GM18502 (cell line): ENCODE results near the gene NFE2.

Experiments used
- ATAC-seq: cut with Tn5 transposase; IDR thresholded peaks from one replicate; pipeline ENCODE4 v1.9.1; 2021; ENCODE audit warnings: mild to moderate bottlenecking; ENCODE audit not compliant: unreplicated experiment, poor library complexity

Gene NFE2

DNA sequence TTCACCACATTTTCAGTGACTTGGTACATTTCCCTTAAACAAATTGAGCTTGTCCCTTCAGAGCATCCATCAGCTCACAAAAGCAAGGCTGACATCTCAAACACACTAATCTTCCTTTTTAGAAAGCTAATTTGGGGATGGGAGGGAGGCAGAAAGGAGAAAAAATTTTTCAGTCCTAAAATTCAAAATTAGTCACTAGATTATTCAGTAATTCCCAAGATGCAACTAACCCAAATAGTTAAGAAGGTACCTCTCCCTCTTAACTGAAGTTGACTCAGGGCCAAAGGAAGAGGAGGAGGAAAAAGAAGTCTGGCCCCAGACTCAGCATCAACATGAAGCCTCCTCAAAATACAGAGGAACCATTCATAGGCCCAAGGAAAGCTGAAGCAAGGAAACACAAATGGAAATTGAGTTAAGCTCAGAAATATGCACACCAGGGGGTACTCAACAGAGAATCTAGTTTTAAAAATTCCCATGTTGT is 42.6 kb downstream of the NFE2 start:
- ATAC-seq = no peak

- no peak for ATAC-seq
Measured at GRCh38 chr12:54257332-54257731, 43.5 kb downstream of the NFE2 start.

DNA sequence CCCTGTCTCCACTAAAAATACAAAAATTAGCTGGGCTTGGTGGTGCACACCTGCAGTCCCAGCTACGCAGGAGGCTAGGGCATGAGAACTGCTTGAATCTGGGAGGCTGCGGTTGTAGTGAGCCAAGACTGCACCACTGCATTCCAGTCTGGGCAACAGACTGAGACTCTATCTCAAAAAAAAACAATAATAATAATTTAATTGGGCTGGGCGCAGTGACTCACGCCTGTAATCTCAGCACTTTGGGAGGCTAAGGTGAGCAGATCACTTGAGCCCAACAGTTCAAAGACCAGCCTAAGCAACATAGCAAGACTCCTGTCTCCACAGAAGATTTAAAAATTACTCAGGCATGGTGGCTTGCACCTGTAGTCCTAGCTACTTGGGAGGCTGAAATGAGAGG is 47.6 kb downstream of the NFE2 start:
- ATAC-seq = no peak

- ATAC-seq = no peak
Measured at GRCh38 chr12:54251667-54252284, 49.0 kb downstream of the NFE2 start.

GRCh38 chr12:54249489-54249888 is 51.3 kb downstream of the NFE2 start:
- no peak for ATAC-seq

DNA sequence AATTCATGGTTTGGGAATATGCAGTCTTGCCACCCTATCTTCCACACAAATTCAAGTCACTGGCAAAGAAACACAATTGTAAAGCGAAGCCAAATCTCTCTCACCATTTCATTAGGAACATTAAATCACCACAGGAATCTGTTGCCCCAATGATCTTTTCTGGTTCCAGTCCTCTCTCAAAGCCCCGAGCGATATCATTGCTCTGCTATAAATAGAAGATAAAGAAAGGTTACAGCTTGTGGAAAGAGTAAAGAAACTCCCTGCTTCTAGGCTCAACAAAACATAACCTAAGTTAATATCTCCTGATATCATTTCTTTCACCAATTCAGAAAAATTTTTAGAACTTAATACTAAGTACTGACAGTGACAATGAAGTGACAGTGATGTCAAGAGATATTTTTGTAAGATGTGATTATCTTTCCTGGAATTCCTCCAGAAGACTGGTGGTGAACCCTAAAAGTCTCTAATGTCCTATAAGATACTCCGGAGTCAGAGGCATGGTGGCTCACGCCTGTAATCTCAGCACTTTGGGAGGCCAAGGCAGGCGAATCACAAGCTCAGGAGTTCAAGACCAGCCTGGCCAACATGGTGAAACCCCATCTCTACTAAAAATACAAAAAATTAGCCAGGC is 54.7 kb downstream of the NFE2 start:
- ATAC-seq = no peak
